RWPE2 (cell line): ENCODE data around the gene CUL1.
"Not testable (repeated sequence)": the region's sequence is repeated elsewhere in the genome, so short reads cannot be mapped to it uniquely, and the experiment has no call there.

ENCODE experiments used
- ATAC-seq: fragments of 200-7000 bp; cut with Tn5 transposase; 3 replicates; pipeline ENCODE4 v1.9.1; 2021; ENCODE audit warnings: low read depth
- DNase-seq: peaks from one replicate; pipeline ENCODE4 v3.0.0-alpha.2; 2020; ENCODE audit warnings: low spot score
- H3K27ac ChIP-seq: fragments of 450-650 bp; 2 replicates; pipeline ENCODE4 v1.5.1; 2017; ENCODE audit warnings: mild to moderate bottlenecking; ENCODE audit not compliant: poor library complexity, severe bottlenecking
- H3K27me3 ChIP-seq: fragments of 250-450 bp; sonication (Bioruptor Pico); 2 replicates; pipeline ENCODE4 v1.5.1; 2021; ENCODE audit warnings: mild to moderate bottlenecking, moderate library complexity; ENCODE audit not compliant: insufficient read depth, poor library complexity, severe bottlenecking
- H3K36me3 ChIP-seq: fragments of 250-450 bp; sonication (Bioruptor Pico); 2 replicates; pipeline ENCODE4 v1.5.1; 2020; ENCODE audit warnings: low read depth, mild to moderate bottlenecking, moderate library complexity
- H3K4me1 ChIP-seq: fragments of 250-450 bp; sonication (Bioruptor Pico); 2 replicates; pipeline ENCODE4 v1.5.1; 2021; ENCODE audit warnings: mild to moderate bottlenecking, moderate library complexity; ENCODE audit not compliant: insufficient read depth, poor library complexity, severe bottlenecking
- H3K4me3 ChIP-seq: fragments of 250-450 bp; sonication (Bioruptor Pico); 2 replicates; pipeline ENCODE4 v1.5.1; 2021; ENCODE audit warnings: mild to moderate bottlenecking, moderate library complexity; ENCODE audit not compliant: severe bottlenecking
- H3K9me3 ChIP-seq: fragments of 250-450 bp; sonication (Bioruptor Pico); 2 replicates; pipeline ENCODE4 v1.5.1; 2021; ENCODE audit warnings: mild to moderate bottlenecking, moderate library complexity; ENCODE audit not compliant: severe bottlenecking
- TF ChIP-seq, protein P1 (sequence below): fragments of 450-650 bp; IDR thresholded peaks from one replicate; pipeline ENCODE4 v1.5.1; 2017; ENCODE audit warnings: mild to moderate bottlenecking, moderate library complexity; ENCODE audit not compliant: poor library complexity, severe bottlenecking

The CUL1 gene

DNA sequence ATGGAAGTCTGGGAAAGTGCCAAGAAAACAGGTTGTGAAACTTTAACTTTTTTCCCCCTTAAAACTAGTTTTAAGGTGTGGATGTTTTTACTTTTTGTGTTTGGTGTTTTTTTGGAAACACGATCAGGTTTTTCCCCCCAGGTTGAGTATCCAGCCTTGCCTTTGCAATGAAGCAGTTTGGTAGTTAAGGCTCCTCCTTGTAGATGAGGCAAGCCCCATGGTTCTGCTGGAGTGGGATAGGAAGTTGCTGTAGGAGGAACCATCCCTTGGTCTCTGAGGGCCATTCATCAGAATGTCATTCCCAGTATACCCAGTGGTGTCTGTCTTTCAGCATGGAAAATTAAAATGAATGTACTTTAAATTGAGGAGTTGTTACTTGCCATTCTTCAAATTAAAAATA, 2.7 kb downstream of the CUL1 start:
- no peaks in the 10 kb centered on the region for H3K27me3 ChIP-seq
- no peaks in the 10 kb centered on the region for H3K36me3 ChIP-seq
- no peaks in the 10 kb centered on the region for H3K9me3 ChIP-seq
- TF ChIP-seq, protein P1, sequence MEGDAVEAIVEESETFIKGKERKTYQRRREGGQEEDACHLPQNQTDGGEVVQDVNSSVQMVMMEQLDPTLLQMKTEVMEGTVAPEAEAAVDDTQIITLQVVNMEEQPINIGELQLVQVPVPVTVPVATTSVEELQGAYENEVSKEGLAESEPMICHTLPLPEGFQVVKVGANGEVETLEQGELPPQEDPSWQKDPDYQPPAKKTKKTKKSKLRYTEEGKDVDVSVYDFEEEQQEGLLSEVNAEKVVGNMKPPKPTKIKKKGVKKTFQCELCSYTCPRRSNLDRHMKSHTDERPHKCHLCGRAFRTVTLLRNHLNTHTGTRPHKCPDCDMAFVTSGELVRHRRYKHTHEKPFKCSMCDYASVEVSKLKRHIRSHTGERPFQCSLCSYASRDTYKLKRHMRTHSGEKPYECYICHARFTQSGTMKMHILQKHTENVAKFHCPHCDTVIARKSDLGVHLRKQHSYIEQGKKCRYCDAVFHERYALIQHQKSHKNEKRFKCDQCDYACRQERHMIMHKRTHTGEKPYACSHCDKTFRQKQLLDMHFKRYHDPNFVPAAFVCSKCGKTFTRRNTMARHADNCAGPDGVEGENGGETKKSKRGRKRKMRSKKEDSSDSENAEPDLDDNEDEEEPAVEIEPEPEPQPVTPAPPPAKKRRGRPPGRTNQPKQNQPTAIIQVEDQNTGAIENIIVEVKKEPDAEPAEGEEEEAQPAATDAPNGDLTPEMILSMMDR, result no peak
- no peak for ATAC-seq
- DNase-seq, result no peak
- peaks cover 21% of the 10 kb centered on the region for H3K4me1 ChIP-seq
- H3K27ac ChIP-seq, result no peak overlapping the region
- no peak overlapping the region for H3K4me3 ChIP-seq

DNA sequence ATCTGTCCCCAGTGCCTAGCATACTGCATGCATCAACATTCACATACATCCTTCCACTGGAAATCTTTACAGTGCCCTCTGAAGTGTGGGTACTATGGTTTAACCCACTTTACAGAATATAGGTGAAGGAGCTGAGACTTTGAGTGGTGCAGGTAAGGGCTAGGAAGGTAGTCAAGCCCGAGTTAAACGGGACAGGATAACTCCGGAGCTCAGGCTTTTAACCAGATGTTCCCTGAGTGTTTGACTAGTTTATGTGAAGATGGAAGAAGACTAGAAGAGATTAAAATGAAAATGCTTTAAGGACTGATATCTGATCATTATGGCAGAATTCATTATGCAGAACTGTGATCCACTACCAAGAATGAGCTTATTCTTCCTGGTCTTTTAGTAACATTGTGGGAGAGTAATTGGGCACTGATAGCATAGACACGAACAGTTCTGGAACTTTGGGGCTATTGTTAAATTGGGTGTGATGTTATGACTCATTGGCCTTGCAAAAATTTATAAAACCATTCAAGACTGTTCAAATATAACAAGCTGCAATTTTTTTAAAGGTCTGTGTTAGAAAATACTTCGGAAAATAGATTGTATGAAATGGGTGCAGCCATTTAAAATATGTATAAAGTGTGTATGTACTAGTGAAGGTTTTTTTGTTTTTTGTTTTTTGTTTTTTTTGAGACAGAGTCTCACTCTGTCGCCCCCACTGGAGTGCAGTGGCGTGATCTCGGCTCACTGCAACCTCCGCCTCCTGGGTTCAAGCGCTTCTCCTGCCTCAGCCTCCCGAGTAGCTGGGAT, 4.4 kb downstream of the CUL1 start:
- no peak for DNase-seq
- TF ChIP-seq, protein P1, result no peak
- no peak overlapping the region for H3K4me3 ChIP-seq

DNA sequence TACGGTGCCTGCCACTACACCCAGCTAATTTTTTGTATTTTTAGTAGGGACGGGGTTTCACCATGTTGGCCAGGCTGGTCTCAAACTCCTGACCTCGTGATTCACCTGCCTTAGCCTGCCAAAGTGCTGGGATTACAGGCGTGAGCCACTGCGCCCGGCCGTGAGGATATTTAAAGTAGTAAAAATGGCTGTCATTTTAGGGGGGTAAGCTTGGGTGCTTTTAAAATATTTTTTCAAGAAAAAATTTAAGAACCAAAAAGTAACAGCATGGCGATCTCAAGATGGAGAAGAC, 4.9 kb downstream of the CUL1 start:
- ATAC-seq, H3K27ac ChIP-seq, H3K9me3 ChIP-seq, DNase-seq, H3K36me3 ChIP-seq, H3K27me3 ChIP-seq, H3K4me3 ChIP-seq: not testable (repeated sequence)
- H3K4me1 ChIP-seq, result peaks cover 21% of the 10 kb centered on the region

More for the DNA sequence above, 4.4 kb downstream of the CUL1 start:
- Histone ChIP-seq H3K36me3 (no peaks in the 10 kb centered on the region), H3K27ac (no peak overlapping the region), H3K27me3 (no peaks in the 10 kb centered on the region), H3K9me3 (no peaks in the 10 kb centered on the region), H3K4me1 (peaks cover 21% of the 10 kb centered on the region)
- ATAC-seq, result no peak

DNA sequence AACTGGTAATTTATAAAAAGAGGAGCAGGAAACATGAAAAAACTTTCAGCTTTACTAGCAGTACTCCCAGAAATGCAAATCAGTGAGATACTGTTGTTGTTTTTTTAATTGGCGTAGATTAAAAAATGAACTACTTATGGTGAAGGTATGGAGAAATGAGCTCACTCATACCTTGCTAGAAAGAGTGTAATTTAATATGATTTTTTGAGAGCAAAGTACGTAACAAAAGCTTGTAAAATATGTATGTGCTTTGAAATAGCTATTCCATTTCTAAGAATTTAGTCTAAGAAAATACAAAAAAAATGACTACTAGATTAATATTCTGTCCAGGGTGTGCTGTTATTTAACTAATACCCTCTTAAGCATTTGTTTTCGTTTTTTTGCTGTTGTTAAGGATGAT, 5.5 kb downstream of the CUL1 start:
- Histone ChIP-seq H3K27me3 (no peaks in the 10 kb centered on the region), H3K27ac (no peak overlapping the region), H3K36me3 (no peaks in the 10 kb centered on the region), H3K4me3 (no peak overlapping the region), H3K4me1 (peaks cover 21% of the 10 kb centered on the region), H3K9me3 (no peaks in the 10 kb centered on the region)
- no peak for DNase-seq
- no peak for ATAC-seq
- TF ChIP-seq, protein P1, result no peak

DNA sequence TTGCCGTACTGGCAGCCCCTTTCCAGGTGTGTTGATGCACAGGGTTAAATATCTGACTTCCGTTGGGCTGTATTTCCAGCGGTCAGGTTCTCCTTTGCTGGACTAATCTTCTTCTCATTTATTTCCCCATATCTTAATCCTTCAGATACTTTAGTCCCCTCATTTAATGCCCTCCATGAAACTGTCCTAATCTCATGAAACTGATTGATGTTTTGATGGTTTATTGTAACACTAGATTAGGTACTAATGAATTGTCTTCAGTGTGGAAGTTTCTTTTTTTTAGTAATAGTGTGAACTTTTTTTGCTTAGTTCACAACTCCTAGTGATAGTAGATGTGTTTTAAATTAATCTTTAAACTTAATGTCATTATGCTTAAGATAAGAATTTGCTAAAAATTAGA, 6.3 kb downstream of the CUL1 start:
- no peak for ATAC-seq
- H3K27me3 ChIP-seq, result no peaks in the 10 kb centered on the region

More for the DNA sequence above, 6.3 kb downstream of the CUL1 start:
- no peaks in the 10 kb centered on the region for H3K9me3 ChIP-seq
- DNase-seq, result no peak
- no peak overlapping the region for H3K4me3 ChIP-seq
- TF ChIP-seq, protein P1, result no peak
- no peak overlapping the region for H3K27ac ChIP-seq
- H3K4me1 ChIP-seq, result peaks cover 21% of the 10 kb centered on the region
- H3K36me3 ChIP-seq, result no peaks in the 10 kb centered on the region
